A549 (cell line): ENCODE data around the gene SSR1. TPM values are rescaled to one million over a fixed set of nuclear protein-coding genes. Genes with fewer than 3 reads are reported as not detected.

Source experiments
- ATAC-seq, 2 experiments: fragments of 200-7000 bp in 1 of 2; fragments of >200 bp in 1 of 2; cut with Nextera tagmentation in 1 of 2; cut with Tn5 transposase in 1 of 2; 3 replicates each; pipeline versions ENCODE4 v1.8.0 to v1.9.1; 2018 to 2020; ENCODE audit warnings: mild to moderate bottlenecking in 1 of 2, moderate library complexity in 1 of 2
- CTCF ChIA-PET: fragments of 300-600 bp; sonication (Branson Sonifier 250); formaldehyde crosslinking; extraction: SDS; loops from one replicate; lab custom pipeline; 2021; ENCODE audit warnings: antibody characterized with exemption, inconsistent platforms; lab: Yijun Ruan, JAX
- POLR2A ChIA-PET: fragments of 350-600 bp; formaldehyde crosslinking; extraction: SDS; loops from one replicate; lab custom pipeline; 2021; ENCODE audit warnings: antibody characterized with exemption, inconsistent platforms; lab: Yijun Ruan, JAX
- DNase-seq, 2 experiments: peaks; one replicate each; pipeline versions ENCODE4 v3.0.0 to v3.0.0-alpha.2; 2011 to 2016; ENCODE audit warnings: low read depth in 1 of 2, low spot score in 1 of 2
- FAIRE-seq: peaks from 2 replicates; lab custom pipeline; 2011; peaks lifted over from hg19 to GRCh38; lab: Jason Lieb, UNC
- H3K27ac ChIP-seq, 2 experiments: fragments of >200 bp; sonication (Bioruptor Twin); formaldehyde crosslinking; 3 replicates each; pipeline ENCODE4 v1.5.1; 2016 to 2017
- H3K4me1 ChIP-seq: fragments of >200 bp; sonication (Bioruptor Twin); formaldehyde crosslinking; 3 replicates; pipeline ENCODE4 v1.6.1; 2016
- H3K4me2 ChIP-seq: fragments of >200 bp; sonication (Bioruptor Twin); formaldehyde crosslinking; 3 replicates; pipeline ENCODE4 v1.6.1; 2016
- H3K4me3 ChIP-seq: fragments of >200 bp; sonication (Bioruptor Twin); formaldehyde crosslinking; 3 replicates; pipeline ENCODE4 v1.5.1; 2016
- H3K9me3 ChIP-seq: fragments of >200 bp; sonication (Bioruptor Twin); formaldehyde crosslinking; 3 replicates; pipeline ENCODE4 v1.6.1; 2016
- BHLHE40 ChIP-seq: IDR thresholded peaks from 2 replicates; pipeline ENCODE4 v1.6.1; 2012; ENCODE audit warnings: low read depth, low read length, inconsistent platforms
- CBX8 ChIP-seq: fragments of 200-600 bp; sonication (generic); IDR thresholded peaks from 2 replicates; pipeline ENCODE4 v1.6.1; 2016
- E2F6 ChIP-seq: IDR thresholded peaks from 2 replicates; pipeline ENCODE4 v1.6.1; 2012; ENCODE audit warnings: low read depth, borderline replicate concordance
- EHF ChIP-seq: fragments of 250-450 bp; sonication (Bioruptor Pico); IDR thresholded peaks from 2 replicates; pipeline ENCODE4 v1.5.0; 2020; ENCODE audit warnings: mild to moderate bottlenecking
- HES2 ChIP-seq: fragments of >200 bp; sonication (Bioruptor Twin); formaldehyde crosslinking; IDR thresholded peaks from 2 replicates; pipeline ENCODE4 v1.6.1; 2016
- HOXA7 ChIP-seq: fragments of 250-450 bp; sonication (Bioruptor Pico); IDR thresholded peaks from 2 replicates; pipeline ENCODE4 v1.5.0; 2020; ENCODE audit warnings: mild to moderate bottlenecking, moderate library complexity
- HOXB5 ChIP-seq: fragments of 250-450 bp; sonication (Bioruptor Pico); IDR thresholded peaks from 2 replicates; pipeline ENCODE4 v1.5.0; 2020; ENCODE audit warnings: mild to moderate bottlenecking, moderate library complexity
- MAFK ChIP-seq: fragments of 450-650 bp; IDR thresholded peaks from 2 replicates; pipeline ENCODE4 v1.6.1; 2014; ENCODE audit not compliant: partially characterized antibody
- MAX ChIP-seq: IDR thresholded peaks from 2 replicates; pipeline ENCODE4 v1.6.1; 2012
- PHF8 ChIP-seq: fragments of 200-600 bp; sonication (generic); IDR thresholded peaks from 2 replicates; pipeline ENCODE4 v1.6.1; 2016; ENCODE audit warnings: low read depth, mild to moderate bottlenecking, antibody characterized with exemption, moderate library complexity, borderline replicate concordance
- RARB ChIP-seq: fragments of 250-450 bp; sonication (Bioruptor Pico); IDR thresholded peaks from 2 replicates; pipeline ENCODE4 v1.8.0; 2021; ENCODE audit warnings: mild to moderate bottlenecking, moderate library complexity
- SMC3 ChIP-seq: fragments of >200 bp; sonication (Bioruptor Twin); formaldehyde crosslinking; IDR thresholded peaks from 3 replicates; pipeline ENCODE4 v1.6.1; 2018; ENCODE audit warnings: inconsistent platforms
- TFCP2L1 ChIP-seq: fragments of 250-450 bp; sonication (Bioruptor Pico); IDR thresholded peaks from 2 replicates; pipeline ENCODE4 v1.5.0; 2021; ENCODE audit warnings: mild to moderate bottlenecking
- TP53 ChIP-seq: fragments of 250-450 bp; sonication (Bioruptor Pico); IDR thresholded peaks from 2 replicates; pipeline ENCODE4 v1.5.0; 2021; ENCODE audit warnings: mild to moderate bottlenecking, moderate library complexity
- USF2 ChIP-seq: fragments of 450-650 bp; IDR thresholded peaks from 2 replicates; pipeline ENCODE4 v1.6.1; 2014; ENCODE audit warnings: antibody characterized with exemption
- WGBS: methylation state at CpG from one replicate; pipeline ENCODE4 v1.1.6; 2017; ENCODE audit errors: missing lambda C conversion rate; 5-methylcytosine and 5-hydroxymethylcytosine counted together
- polyA plus RNA-seq, 4 experiments: library from polyadenylated mRNA; depleted of rRNA in 3 of 4; stranded (reverse); fragments of >200 nt; fragmentation: RNase III in 1 of 4; extraction: RNeasy Plus Mini Kit Qiagen cat#74134 plus additional on column Dnase treatment in 1 of 4; gene quantifications; 2 replicates in 3 of 4; 3 replicates in 1 of 4; pipeline ENCODE4 v1.2.3, GENCODE V29; 2011 to 2017
- TF ChIP-seq, protein P1 (sequence below): fragments of >200 bp; sonication (Bioruptor Twin); formaldehyde crosslinking; IDR thresholded peaks from 3 replicates; pipeline ENCODE4 v1.6.1; 2016

The SSR1 gene
- polyA plus RNA-seq, 2 of the 4 experiments (the other 2 are of a cell fraction): 84.8 to 201 TPM

GRCh38 chr6:7314414-7314813, 1.4 kb upstream of the SSR1 start:
- Histone ChIP-seq H3K4me3 (no peak overlapping the region), H3K4me2 (no peak overlapping the region), H3K4me1 (peaks cover 17% of the 10 kb centered on the region), H3K27ac (no peak overlapping the region), H3K9me3 (no peaks in the 10 kb centered on the region)
- POLR2A ChIA-PET: interaction anchor here (0.5 to 1.4 kb wide), 2 partner anchors 75 to 78 kb away, joined by 3 read pairs; partner anchors contain the start of genes CAGE1 and RIOK1
- 94% methylated on average over 5 of the region's 7 CpGs for whole genome bisulfite sequencing
- FAIRE-seq: no peak
- DNase-seq: no peak
- TF ChIP-seq HES2 (no peak), TFCP2L1 (CRISPR knock-in tag) (no peak), HOXB5 (no peak), RARB (no peak), MAX (no peak), SMC3 (no peak), TP53 (no peak), HOXA7 (no peak), EHF (CRISPR knock-in tag) (no peak)
- TF ChIP-seq, protein P1, sequence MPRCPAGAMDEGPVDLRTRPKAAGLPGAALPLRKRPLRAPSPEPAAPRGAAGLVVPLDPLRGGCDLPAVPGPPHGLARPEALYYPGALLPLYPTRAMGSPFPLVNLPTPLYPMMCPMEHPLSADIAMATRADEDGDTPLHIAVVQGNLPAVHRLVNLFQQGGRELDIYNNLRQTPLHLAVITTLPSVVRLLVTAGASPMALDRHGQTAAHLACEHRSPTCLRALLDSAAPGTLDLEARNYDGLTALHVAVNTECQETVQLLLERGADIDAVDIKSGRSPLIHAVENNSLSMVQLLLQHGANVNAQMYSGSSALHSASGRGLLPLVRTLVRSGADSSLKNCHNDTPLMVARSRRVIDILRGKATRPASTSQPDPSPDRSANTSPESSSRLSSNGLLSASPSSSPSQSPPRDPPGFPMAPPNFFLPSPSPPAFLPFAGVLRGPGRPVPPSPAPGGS: no peak
- CTCF ChIA-PET: interaction anchor here (0.8 kb wide), 1 partner anchor 38 kb away, joined by 3 read pairs; no protein-coding TSS in a partner anchor
- no peak for ATAC-seq

- POLR2A ChIA-PET: interaction anchor here (1.0 kb wide), 1 partner anchor 76 kb away, joined by 7 read pairs; the partner anchor contains the start of genes CAGE1 and RIOK1
- CTCF ChIA-PET: interaction anchor here (1.3 kb wide), 1 partner anchor 11 kb away, joined by 3 read pairs; no protein-coding TSS in a partner anchor
- no peak for ATAC-seq
These were observed 636 bp upstream of the SSR1 start for GRCh38 chr6:7313505-7314165.

DNA sequence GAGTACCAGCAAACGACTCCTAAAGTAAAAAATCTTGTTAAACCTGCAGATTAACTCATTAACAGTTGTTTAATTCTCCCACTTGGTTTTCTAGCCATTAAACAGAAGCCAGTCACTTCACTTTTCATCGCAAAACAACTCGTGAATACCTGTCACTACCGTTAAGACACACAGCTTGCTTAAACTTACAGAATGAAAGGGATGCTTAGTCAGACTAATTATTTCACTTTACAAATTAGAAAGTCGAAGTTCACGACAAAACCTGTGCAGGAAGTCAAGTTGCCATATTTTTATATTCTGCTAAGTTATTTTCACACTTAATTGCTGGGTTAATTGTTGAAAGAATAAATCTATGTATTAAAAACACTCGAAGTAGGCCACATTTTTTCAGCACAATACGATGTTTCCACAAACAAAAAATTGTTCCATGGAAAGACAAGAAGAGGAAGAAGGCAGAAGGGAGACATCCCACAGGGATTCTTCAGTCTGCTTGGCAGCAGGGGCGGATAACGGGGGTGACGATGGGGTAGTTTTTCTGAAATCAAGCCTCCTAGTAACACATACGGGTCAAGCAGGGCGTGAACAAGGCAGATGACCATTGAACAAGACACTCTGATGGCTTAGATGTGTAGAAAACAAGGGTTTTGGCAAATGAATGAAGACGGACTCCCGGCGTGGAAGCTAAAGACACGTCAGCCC, 933 bp downstream of the SSR1 start:
- DNase-seq (peak in 1 of 2 experiments; percentile 6), FAIRE-seq (no peak), ATAC-seq (peak; percentile 8 to 21; a peak in 3 of 6 replicates)
- peak overlapping the region; percentile 100 for H3K4me3 ChIP-seq
- H3K27ac ChIP-seq: peak overlapping the region; percentile 98 to 99
- ChIA-PET CTCF (interaction anchor here (1.0 kb wide), 1 partner anchor 102 kb away, joined by 3 read pairs; no protein-coding TSS in a partner anchor), POLR2A (interaction anchor here (1.3 kb wide), 1 partner anchor 78 kb away, joined by 4 read pairs; the partner anchor contains the start of genes CAGE1 and RIOK1)
- H3K4me2 ChIP-seq: peak overlapping the region; percentile 93
- peaks cover 17% of the 10 kb centered on the region for H3K4me1 ChIP-seq
- under 1% methylated on average over 17 of the region's 17 CpGs for WGBS
- H3K9me3 ChIP-seq: no peaks in the 10 kb centered on the region
- TF ChIP-seq MAFK: no peak
- TF ChIP-seq USF2: no peak
- TF ChIP-seq, protein P1: no peak
- TF ChIP-seq, all 56 proteins: peak for 0

More at GRCh38 chr6:7313505-7314165, 636 bp upstream of the SSR1 start:
- Histone ChIP-seq H3K4me1 (peaks cover 17% of the 10 kb centered on the region), H3K9me3 (no peaks in the 10 kb centered on the region), H3K27ac (peak overlapping the region; percentile 98 to 99), H3K4me2 (peak overlapping the region; percentile 78), H3K4me3 (peak overlapping the region; percentile 100)
- DNase-seq: no peak
- 69% methylated on average over 15 of the region's 15 CpGs for WGBS
- TF ChIP-seq E2F6 (0 out of 2 replicates have a peak, but pooled peaks have one; percentile 5), CBX8 (no peak), PHF8 (peak; percentile 42; the same call in 1 of the 2 replicates), BHLHE40 (no peak)
- FAIRE-seq: no peak
